A549 treated with CpdA at 1 μM for 4 hours (cell line): ENCODE results near the gene SLC4A1. TPM values are rescaled to one million over a fixed set of nuclear protein-coding genes. Genes with fewer than 3 reads are reported as not detected.

ENCODE experiments used
- total RNA-seq: library from RNA; stranded (reverse); fragments of 200-300 nt; extraction: Qiagen RNA extraction; gene quantifications from 5 replicates; pipeline ENCODE4 v1.2.3, GENCODE V29; 2022; ENCODE audit warnings: low read depth

The SLC4A1 gene
- 0.02 TPM in 1 of 5 replicates, not detected in the others for total RNA-seq

DNA sequence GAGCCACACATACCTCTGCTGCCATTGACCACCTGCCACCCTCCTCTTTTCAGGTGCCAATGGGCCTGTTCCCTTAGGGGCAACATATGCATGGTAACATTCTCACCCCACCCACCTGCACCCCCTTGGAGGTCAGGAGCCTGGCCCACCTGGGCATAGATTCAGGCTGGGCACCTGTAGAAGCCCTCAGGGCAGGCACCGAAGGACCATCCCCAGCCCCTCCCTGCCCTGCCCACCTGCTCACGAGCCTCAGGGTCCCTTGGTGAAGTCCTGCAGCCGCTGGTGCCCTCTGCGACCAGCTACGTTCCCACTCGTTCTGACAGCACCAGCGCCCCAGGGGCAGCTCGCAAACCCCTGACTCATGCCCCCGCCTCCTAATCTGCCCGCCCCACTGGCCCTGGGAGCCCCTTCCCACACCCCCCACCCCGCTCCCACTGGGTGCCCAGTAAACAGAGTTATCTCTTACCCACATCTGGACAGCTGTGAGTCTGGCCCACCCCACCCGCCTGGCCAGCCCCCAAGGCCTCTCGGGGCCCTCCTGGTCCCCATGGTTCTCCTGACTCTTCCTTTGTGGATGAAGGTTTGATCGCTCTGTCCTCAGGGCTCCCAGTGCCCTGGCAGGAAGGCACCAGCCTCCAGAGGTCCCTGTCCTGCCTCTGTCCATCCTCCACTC, at the start of gene SLC4A1:
TSS of gene SLC4A1 (minus strand) at position 318 of the 673 bp plus-strand sequence. CDS start 5,269 bp downstream, outside the sequence.

DNA sequence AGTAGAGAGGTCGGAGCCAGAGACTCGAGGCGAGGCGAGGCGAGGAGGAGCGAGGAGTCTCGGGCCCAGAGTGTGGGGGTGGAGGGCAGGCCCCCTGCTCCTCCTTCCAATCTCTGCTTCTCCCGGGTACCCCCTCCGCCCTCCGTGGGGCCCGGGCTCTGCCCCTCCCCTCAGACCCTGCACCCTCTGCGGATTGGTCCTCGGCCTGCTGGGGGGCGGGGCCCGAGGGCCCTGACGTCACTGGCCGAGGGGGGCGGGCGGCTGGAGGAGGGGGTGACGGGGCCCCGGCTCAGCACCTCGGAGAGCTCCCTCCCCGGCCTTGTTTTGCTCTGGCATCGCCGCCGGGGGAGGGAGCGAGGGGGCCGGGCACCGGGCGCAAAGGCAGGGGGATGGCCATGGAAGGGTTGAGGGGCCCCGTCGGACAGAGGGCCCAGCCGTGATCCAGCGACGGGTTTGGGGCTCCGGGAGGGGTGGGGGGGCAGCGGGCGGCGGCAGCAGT, 40.4 kb upstream of the SLC4A1 start, which contains the start of gene RUNDC3A:
TSS of gene RUNDC3A (plus strand) at position 282 of the 499 bp plus-strand sequence. CDS start 232 bp downstream, outside the sequence.

DNA sequence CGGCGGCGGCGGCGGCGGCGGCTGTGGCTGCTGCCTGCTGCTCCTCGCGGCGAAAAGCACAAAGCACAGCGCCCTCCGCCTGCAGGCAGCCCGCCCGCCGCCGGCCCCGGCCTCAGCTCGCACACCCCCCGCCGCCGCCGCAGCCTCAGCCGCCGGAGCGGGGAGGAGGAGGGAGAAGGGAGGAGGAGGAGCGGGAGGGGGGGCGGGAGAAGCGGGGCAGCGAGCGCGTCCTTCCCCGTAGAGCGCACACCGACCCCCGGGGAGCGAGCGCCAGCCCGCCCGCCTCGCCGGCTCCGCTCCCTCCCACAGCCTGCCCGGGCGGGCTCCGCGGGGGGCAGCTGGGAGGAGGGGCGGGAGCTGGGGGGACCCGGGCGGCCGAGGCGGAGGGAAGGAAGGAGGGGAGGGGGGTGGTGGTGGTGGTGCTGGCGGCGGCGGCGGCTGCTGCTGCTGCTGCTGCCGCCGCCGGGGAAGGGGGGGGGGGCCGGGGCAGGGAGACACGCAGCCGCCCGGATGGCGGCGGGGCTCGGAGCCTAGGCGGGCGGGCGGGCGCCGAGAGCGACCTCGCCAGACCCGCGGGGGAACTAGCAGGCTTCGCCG, 48.2 kb downstream of the SLC4A1 start, which contains the start of gene UBTF:
TSS of gene UBTF (minus strand) at position 60 of the 597 bp plus-strand sequence. CDS start 1,446 bp downstream, outside the sequence.

DNA sequence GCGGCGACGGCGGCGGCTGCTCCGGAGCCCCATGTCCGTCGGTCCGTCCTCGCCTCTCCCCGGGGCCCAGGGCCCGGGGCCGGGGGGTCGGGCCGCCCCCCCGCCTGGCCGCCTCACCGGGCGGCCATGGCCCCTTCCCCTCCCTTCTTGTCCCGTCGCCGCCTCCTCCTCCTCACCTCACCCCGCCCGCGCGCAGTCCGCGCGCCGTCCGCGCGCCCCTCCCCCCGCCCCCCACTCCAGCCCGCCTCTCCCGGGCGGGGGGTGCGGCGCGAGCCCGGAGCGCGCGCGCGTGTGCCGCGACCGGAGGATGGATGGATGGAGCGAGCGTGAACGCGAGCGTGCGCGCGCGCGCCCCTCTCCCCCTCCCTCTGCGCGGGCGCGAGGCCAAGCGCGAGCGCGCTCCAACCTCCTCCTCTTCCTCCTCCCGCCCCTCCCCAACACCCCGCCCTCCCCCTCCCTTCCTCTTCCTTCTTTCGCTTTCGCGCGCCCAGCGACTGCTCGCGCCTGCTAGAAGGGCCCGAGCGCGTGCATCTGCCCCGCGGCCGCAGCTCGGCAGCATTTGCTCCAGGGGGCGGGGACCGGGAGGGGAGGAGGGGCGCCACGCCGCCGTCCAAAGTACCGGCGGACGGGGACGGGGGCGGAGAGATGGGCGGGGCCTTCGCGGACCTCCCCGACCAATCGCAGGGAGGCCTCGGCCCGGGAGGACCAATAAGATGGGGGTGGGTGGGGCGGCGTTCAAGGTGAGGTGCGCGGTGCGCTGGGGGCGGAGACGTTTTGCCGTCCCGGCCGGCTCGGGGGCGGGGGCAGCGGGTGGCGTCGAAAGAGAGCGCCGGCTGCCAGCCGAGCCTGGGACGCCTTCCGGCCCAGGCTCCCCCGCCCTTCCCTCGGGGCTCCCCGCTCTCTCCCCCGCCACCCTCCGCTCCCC, 68.1 kb downstream of the SLC4A1 start, which contains the start of gene ATXN7L3:
TSS of gene ATXN7L3 (minus strand) at position 332 of the 925 bp plus-strand sequence. CDS start 1,814 bp downstream, outside the sequence.

Other genes starting within 250 kb of the SLC4A1 start
- 50.7 to 55.5 TPM (median 54.1 TPM) in 5 replicates for gene LSM12, start 201.5 kb downstream of the SLC4A1 start, total RNA-seq
- 105 to 173 TPM (median 164 TPM) in 5 replicates for gene G6PC3, start 197.4 kb downstream of the SLC4A1 start, total RNA-seq
- gene HDAC5, start 144.5 kb downstream of the SLC4A1 start, total RNA-seq: 13.6 to 15.8 TPM (median 14.3 TPM) in 5 replicates
- gene HROB, start 126.2 kb downstream of the SLC4A1 start, total RNA-seq: 8.1 to 10.5 TPM (median 9.5 TPM) in 5 replicates
- 0.17 TPM in 1 of 5 replicates, not detected in the others for gene ASB16, start 97.4 kb downstream of the SLC4A1 start, total RNA-seq
- gene TMUB2, start 81.2 kb downstream of the SLC4A1 start, total RNA-seq: 35.7 to 45.8 TPM (median 44.6 TPM) in 5 replicates
- 55.1 to 69.0 TPM (median 65.1 TPM) in 5 replicates for gene ATXN7L3, start 68.3 kb downstream of the SLC4A1 start, total RNA-seq
- gene UBTF, start 48.5 kb downstream of the SLC4A1 start, total RNA-seq: 99.9 to 104 TPM (median 102 TPM) in 5 replicates
- gene RUNDC3A, start 40.5 kb upstream of the SLC4A1 start, total RNA-seq: 0.53 to 0.94 TPM (median 0.83 TPM) in 5 replicates
- 145 to 215 TPM (median 198 TPM) in 5 replicates for gene SLC25A39, start 56.7 kb upstream of the SLC4A1 start, total RNA-seq
- 217 to 252 TPM (median 238 TPM) in 5 replicates for gene GRN, start 77.2 kb upstream of the SLC4A1 start, total RNA-seq
- 2.4 to 4.5 TPM (median 4.1 TPM) in 5 replicates for gene FAM171A2, start 95.7 kb upstream of the SLC4A1 start, total RNA-seq
- gene ITGA2B, start 121.5 kb upstream of the SLC4A1 start, total RNA-seq: 1.0 to 1.9 TPM (median 1.6 TPM) in 5 replicates
- 17.9 to 23.8 TPM (median 20.7 TPM) in 5 replicates for gene GPATCH8, start 235.3 kb upstream of the SLC4A1 start, total RNA-seq